NCI-H82 treated with DMSO at 0.1 percent for 48 hours (cell line): ENCODE measurements around the gene UBALD2.
"Not testable (repeated sequence)": the region's sequence is repeated elsewhere in the genome, so short reads cannot be mapped to it uniquely, and the experiment has no call there.

Experiments used
- DNase-seq: peaks from one replicate; lab custom pipeline; 2025; ENCODE audit not compliant: unreplicated experiment; lab: John Stamatoyannopoulos, UW

The UBALD2 gene

DNA sequence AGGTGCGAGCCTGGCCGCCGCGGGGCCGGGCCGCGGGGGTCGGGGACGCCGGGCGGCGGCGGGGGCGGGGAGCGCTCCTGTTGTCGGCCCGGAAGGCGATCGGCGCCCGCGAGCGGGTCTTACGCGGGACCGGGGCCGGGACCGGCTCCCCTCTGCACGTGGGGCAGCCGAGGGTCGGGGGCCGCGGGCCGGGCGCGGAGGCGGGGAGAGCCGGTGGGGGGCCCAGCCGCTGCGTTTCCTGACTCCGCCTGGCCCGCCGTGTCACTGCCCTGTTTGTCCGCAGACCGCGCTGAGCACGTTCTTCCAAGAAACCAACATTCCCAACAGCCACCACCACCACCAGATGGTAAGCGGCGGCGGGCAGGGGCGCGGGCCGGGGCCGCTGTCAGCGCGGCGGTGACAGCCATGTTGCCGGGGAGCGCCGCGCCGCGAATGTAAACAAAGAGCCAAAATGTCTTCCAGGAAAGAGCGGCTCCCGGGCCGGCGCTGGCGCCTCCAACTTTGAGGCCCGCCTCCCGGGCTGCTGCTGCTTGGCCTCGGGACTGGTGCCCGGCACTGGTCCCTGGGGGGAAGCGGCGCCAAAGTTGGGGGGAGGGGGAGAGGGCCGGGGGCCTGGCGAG is 586 bp downstream of the UBALD2 start:
- DNase-seq, result no peak

DNA sequence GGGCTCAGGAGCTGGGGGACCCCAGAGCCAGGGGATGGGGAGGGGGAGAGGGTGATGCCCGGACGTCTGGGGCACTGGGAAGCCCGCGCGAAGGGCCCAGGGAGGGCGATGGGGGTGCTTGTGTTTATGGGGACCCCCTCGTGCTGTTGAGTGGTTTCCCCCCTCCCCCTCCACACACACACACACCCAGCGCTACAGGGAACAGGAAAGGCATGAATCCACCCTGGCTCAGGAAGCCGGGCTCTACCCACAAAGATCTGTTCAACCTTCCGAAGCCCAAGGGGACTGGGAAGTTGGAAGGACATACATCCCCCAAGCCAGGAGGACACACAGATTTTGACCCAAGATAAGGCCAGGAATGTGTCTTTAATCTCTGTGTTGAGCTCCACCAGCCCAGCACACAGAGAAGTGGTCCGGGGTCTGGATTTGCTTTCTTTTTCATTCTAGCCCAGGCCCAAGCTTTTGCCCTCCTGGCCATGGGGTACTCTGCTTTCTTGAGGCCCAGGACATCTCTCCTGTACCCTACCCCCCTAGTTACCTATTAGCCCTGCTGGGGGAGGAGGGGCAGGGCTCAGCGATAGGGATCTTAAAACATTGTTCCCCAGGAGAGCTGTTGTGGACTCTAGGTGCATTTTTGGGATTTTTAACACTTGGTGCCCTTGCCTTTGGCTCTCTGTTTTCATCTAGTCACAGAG is 1.2 kb downstream of the UBALD2 start:
- DNase-seq, result no peak

DNA sequence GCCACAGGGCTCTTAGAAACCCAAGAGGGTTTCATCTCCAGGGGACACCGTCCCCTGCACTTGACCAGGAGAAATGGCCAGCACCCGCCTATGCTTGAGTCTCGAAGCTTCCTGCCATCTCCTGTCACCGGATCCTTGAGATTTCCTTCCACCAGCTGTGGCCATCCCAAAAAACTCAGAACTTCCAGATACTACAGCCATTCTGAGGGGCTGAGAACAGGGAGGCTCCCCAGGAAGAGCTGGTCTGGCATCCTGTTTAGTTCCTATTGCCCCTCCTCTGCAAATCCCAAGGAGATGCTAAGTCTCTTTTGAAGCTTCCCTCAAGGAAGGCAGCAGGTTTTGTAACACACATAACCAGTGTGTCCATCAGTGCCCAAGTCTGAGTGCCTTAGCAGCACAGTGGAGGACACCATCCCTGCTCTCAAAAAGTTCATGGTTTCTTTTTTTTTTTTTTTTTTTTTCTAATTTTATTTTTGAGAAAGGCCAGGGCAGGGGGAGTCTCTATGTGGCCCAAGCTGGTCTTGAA is 2.0 kb downstream of the UBALD2 start:
- no peak for DNase-seq

DNA sequence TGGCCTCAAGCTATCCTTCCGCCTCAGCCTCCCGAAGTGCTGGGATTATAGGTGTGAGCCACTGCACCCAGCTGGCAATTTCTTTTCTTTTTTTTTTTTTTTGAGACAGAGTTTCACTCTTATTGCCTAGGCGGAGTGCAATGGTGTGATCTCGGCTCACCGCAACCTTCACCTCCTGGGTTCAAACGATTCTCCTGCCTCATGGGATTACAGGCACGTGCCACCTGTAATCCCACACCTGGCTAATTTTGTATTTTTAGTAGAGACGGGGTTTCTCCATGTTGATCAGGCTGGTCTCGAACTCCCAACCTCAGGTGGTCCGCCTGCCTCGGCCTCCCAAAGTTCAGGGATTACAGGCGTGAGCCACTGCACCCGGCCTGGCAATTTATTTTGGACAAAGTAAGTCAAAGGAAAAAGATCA is 2.4 kb downstream of the UBALD2 start:
- DNase-seq, result not testable (repeated sequence)

DNA sequence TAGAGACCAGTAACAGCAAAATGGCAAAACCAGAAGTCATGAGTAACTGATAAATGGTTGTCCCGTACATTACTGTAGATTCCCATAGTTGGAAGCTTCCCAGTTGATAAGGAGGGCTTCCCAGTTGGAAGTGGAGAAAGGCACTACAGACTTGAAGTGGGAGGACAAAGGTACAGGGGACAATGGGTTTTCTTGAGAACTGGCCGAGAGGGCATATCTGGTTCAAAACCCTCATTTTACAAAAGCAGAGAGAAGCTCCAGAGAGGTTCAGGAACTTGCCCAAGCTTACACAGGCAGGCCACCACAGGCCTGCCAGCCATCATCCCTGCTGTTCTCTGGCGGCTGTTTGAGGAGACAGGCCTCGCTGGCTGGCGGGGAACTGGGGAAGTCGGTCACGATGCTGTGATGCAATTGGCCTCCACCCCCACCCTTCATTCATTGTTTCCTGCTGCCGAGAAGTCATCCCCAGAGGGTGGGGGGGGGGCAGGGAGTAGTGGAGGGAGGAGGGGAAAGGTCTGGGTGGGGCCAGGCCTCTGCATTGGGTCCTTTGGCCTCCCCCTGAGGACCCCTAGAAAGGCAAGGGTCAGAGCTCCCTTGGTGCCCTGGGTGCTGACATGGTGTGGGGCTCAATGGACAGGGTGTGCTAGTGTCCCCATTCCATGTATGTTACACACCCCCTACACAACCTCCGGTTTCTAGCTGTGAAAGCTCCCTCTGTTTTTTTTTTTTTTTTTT is 3.0 kb downstream of the UBALD2 start:
- no peak for DNase-seq

DNA sequence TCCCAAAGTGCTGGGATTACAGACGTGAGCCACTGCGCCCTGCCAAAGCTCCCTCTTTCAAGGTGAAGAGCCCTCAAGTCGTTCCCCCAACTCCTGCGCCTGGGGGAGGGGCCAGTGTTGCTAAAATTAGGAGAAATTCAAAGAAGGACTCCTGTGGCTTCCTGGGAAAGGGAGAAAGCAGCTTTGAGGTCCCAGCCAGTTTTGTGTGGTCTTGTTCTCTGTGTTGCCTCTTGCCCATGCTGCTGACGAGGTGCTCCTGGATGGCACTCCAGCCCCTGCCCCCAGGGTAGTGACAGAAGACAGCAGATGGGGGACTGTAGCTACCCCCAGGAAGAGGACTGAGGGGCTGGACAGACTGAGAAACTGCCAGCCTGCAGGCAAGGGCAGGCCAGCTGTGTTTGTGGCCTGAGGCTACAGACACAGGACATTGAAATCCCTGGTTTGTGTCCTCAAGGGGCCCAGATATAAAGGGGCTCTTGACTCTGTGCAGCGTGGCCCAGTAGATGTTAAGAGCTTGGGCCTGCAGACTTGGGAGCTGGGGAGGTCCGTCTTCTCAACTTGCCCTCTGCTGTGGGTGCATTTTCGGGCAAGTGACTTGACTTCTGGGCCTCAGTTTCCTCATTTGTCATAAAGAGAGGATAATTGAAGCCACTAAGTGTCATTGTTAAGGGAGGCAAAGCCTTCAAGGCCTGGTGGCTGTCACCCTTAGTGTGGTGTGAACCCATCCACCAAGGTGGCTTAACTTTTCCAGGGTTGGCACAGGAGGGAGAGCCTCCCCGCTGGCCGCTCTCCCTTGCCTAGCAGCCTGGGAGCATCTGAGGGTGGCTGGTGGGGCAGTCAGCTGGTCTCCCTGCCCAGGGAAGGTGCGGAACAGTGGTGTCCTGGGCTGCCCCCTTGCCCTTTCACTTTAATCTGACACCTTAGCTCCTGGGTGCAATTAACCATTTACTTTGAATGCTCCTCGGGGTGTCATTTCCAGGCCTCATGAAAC is 4.1 kb downstream of the UBALD2 start:
- no peak for DNase-seq

DNA sequence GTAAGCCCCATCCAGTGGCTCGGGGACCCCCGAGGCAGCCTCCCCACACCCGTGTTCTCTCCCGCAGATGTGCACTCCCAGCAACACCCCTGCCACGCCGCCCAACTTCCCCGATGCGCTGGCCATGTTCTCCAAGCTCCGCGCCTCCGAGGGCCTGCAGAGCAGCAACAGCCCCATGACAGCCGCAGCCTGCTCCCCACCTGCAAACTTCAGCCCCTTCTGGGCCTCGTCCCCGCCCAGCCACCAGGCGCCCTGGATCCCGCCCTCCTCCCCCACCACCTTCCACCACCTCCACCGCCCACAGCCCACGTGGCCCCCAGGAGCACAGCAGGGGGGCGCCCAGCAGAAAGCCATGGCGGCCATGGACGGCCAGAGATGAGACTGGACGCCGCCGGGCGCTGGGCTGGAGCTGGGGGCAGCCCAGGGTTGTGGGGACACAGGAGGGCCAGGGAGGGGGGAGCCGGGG is 5.0 kb downstream of the UBALD2 start:
- no peak for DNase-seq

DNA sequence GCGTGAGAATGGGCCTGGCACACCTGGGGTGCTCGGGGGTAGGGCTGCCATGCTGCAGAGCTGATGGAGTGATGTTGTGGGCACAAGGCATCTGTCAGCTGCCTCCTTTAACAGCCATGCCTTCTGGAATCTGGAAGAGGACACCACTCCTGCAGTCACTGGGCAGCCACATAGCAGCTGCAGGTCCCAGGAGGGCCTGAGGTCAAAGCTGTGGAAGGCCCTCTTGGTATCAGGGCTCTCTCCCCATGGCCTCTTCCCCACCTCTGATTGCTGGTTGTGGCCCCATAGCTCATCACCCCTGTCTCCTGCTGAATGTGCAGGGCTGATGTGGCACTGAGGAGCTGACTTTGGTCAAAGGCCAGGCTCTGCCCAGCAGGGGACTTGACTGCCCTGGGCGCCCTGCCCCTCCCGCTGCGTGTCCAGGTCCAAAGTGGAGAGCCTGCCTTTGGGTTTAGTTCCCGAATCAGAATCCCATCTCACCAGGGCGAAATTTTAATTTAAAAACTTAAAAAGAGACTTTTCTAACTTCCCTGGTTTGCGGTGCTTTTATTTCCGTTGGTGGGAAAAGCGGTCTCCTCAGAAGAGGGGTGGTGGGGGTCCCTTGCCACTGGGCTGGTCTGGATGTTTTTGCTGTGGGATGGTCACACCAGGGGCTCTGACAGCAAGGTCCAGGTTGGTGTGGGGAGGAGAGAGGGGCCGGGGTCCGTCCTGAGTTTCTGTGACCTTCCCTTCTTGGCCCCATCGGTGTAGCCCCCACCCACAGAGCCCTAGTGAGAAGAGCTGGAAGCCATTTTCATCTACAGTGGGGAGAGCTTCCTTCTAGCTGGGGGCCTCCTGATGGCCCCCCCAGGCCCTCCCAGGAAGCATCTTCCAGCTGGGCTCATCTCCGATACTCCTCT is 5.9 kb downstream of the UBALD2 start:
- no peak for DNase-seq

DNA sequence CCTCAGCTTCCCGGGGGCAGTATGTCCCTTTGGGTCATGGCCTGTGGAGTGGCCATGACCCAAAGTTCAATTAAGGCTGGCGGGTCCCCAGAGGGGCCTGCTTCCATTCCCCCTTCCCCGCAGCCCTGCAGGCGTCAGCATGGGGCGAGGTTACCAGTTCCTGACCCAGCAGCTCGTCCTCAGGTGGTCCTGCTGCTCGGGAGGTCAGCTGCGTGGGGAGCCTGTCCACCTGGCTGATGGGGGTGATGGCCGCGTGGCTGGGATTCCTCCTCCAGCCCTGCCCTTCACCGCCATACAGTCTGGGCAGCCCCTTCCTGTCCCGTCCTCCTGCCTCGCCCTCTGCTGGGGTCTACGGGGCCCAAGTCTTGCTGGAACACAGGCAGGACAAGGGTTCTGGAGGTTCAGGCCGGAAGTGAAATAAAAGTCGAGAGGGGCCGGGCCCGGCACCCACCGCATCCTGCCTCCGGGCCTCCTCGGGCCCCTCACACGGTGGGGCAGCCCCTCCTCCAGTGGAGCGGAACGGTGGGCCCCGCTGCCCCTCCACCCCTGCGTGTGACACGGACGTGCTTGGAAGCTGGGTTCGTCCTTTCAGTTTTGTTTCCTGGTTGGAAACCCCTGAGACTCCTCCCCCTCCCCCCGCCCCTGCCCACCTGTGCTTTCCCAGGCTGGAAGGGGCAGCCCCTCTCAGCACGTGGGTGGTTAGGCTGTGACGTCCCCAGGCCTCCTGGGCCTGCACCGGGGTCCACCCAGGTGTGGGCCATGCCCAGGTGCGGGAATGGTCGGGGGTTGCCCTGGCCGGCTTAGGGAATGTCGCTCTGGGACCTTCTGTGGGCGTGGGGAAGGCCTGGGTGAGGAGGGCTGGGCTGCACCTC is 6.8 kb downstream of the UBALD2 start:
- DNase-seq, result no peak

DNA sequence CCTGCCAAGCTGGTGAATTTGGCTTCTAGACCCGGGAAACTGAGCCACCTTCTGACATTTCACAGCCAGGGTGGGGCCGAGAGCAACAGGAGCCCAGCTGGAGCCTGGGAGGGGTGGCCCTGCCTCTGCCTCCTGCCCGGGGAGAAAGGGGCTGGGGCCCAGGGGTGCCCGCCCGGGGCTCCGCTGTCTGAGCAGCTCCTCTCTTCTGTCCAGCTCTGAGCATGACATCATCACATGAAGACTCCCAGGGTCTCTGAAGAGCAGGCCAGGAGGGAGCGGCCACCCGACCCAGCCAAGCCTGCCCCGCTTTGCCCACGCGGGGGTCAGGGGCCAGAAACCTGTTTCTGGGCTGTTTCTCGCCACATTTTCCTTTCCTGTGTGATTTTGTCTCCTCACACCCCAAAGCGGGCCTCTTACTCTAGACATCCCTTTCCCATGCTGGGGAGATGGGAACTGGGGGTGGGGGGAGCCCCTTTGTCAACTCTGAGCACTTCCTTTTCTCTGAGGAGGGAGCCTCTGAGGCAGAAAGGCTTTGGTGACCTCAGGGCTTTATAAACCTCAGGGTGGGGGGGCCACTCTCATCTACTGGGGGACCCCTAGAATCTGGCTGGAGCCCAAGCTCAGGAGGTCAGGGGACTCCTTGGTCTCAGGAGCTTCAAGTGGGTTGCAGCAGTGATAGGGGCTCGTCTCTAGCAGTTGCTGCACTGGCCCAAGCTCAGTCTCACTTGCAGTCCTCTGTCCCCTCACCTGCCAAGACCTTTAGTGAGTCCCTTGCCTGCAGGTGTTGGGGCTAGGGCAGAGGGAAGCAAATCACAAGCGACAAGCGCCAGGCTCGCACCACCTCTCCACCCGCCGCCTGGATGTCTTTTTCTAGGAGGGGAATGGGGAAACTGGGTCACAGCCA is 7.6 kb downstream of the UBALD2 start:
- DNase-seq, result no peak

DNA sequence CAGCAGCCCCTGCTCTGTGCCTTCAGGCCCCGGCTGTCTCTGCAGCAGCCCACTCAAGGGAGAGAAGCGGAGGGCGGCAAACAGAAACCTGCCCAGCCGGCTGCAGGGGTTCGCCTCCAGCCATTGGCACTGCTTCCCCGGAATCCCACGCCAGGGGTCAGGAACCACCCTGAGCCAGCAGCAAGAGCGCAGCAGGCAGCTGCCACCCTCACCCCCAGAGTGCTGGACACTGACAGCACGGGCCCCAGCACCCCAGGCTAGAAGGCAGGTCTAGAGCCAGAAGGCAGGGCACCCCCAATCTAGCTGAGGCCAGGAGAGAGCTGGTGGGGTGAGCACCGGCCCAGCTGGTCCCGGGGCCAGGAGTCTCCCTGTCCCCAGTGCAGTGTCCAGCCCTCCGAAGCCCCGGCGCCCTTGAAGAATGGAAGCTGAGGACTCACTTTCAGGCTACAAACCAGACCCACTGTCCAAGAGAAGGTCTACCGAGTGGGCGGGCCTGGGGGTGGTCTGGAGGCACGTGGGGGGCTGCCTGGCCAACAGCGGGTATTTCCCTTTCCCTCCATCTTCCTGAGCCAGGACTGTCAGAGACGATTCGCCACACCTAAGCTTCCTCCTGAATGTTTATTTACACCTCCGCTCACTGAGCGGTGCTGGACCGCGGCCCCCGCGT is 8.4 kb downstream of the UBALD2 start:
- DNase-seq, result no peak

DNA sequence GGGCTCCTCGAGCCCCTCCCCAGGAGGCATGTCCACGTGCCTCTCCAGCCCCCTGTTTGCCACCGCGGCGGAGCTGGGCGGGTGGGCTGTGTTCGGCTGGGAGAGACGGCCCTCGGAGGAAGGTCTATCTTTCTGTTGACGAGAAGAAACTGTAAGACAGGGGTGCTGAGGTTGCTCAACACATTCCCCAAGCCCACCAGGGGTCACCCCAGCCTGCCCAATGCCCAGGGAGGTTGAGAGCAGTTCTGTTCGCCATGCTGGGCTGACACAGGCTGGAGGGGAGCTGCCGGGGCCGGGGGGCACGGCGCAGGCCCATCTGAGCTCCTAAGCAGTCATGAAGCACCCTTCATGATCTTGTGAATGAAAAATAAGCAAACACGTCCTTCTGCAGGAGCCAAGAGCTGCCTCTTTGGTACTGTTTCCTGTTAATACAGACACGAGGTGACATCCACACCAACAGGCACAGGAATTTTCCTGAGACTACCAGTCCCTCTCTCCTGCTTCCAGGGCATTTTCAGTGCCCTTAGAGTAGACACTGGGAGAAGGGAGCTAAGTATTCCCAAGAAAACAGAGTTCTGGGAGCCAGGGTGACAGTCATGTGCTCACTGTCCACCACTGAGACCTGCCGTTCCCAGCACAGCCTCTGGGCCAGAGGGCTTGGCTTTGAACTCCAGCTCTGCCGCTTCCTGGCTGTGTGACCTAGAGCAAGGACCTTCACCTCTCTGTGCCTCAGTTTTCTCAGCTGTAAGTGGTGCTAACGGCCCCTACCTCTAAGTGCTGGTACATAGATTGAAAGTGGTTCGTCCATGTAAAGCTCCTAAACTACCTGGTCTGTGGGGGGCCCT is 9.2 kb downstream of the UBALD2 start:
- no peak for DNase-seq

DNA sequence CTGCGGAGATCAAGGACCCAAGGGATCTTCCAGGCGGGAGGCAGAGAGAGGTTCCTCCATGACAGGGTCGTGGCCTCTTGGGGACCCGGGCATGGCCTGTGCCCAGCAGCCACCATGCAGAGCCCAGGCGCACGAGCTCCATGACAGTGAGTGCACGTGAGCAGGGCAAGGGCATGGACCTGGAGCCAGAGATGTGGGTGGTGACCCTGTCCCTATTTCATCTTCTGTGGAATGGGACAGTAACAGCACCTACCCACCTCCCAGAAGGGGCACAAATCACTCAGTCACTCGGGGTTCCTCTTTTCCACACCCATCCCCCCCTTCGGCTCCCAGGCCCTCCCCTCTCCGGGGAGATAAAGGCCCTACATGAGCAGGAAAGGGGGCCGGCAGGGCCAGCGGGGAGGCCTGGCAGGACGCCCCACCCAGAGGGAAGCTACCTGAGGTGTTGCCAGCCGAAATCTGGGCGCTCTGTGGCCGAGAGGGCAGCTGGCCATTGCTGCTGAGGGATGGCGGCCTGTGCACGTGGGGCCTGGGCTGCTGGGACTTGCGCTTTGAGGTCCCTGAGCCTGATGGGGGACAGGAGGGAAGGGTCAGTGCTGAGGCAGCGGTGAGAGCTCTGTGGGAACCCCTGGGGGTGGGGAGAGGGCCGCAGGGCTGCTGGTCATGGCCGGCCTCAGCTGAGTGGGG is 10.4 kb downstream of the UBALD2 start:
- DNase-seq, result no peak

DNA sequence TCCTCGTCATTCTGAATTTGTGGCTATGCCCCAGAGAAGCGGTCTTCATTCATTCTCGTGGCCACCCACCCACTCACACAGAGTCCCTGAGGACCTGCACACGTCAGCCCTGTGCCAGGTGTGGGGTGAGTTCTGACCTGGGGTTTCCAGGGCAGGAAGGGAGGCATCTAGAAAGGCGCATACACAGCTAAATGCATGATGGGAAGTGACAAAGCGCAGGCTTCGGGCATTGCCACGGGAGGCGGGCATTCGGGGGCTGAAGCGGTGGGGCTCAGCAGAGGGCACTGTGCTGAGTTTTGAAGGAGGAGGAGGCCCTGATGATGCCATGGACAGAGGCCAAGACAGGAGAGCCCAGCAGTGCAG is 10.9 kb downstream of the UBALD2 start:
- DNase-seq, result no peak

DNA sequence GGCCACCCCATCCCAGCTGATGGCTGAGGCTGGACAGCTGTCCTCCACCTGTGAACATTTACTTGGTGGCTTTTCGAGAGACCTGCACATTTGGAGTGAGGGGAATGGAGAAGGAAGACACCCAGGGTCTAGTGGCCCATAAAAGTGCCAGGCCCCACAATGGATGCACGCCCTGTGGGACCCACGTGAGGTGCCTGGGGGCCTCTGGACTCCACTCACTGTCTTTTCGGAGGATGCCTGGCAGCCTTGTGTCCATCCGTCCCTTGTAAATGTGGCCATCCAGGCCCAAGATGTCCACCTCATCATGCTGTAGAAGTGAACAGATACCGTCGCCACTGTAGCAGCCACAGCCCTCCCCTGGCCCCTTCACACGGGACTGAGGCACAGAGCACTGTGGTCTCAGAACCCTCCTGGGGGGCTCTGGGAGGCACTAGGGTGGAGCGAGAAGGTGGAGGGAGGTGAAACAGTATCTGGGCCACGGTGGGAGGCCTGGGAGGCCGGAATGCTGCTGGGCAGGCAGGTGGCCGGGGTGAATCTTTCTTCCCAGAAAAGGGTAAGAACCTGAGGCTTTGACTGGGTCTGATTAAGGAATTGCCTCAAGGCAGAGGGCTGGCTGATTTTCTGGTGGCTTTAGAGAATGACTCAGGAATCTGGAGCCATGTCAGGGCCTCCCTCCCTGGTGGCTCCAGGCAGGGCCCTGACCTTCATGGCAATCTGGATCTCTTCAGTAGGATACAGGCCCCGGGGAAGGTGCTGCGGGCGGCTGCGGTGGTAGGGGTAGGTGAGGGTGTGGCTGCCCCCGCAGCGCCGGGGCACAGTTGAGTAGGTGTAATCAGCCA is 11.5 kb downstream of the UBALD2 start:
- no peak for DNase-seq
